K562 (cell line): Measurements from ENCODE around the gene TADA2A. TPM values are rescaled to one million over a fixed set of nuclear protein-coding genes. Genes with fewer than 3 reads are reported as not detected.

ENCODE experiments used
- ARID4B ChIP-seq: sonication (generic); formaldehyde crosslinking; IDR thresholded peaks from 2 replicates; pipeline ENCODE4 v1.8.0; 2022; ENCODE audit warnings: mild to moderate bottlenecking, missing genetic modification reagents
- LEF1 ChIP-seq: fragments of 450-650 bp; IDR thresholded peaks from 2 replicates; pipeline ENCODE4 v1.6.1; 2016; ENCODE audit warnings: mild to moderate bottlenecking
- ZNF23 ChIP-seq: fragments of 250-450 bp; sonication (Bioruptor Pico); IDR thresholded peaks from 2 replicates; pipeline ENCODE4 v1.4.0; 2020; ENCODE audit warnings: mild to moderate bottlenecking
- polyA plus RNA-seq, 8 experiments: library from polyadenylated mRNA; depleted of rRNA in 4 of 8; stranded (reverse) in 5 of 8; unstranded in 3 of 8; fragments of >200 nt; fragmentation: Nextera tagmentation in 2 of 8; fragmentation: Illumina TruSeq in 1 of 8; extraction: Ambion mirVana in 2 of 8; extraction: Trizol in 1 of 8; gene quantifications; 2 replicates each; pipeline versions ENCODE4 v1.2.1 to v1.2.3, GENCODE V29; 2011 to 2014; ENCODE audit warnings: inconsistent platforms in 1 of 8, missing spikeins in 1 of 8
- total RNA-seq, 7 experiments: library from RNA; depleted of rRNA in 6 of 7; stranded (reverse); fragments of >200 nt in 6 of 7; fragmentation: Illumina TruSeq in 2 of 7; extraction: Trizol in 2 of 7; gene quantifications; 2 replicates each; pipeline versions ENCODE4 v1.2.1 to v1.2.3, GENCODE V29; 2011 to 2021; ENCODE audit warnings: low replicate concordance in 1 of 7
- TF ChIP-seq, protein P1 (sequence below), 2 experiments: fragments of 450-650 bp; IDR thresholded peaks; 2 replicates each; pipeline ENCODE4 v1.6.1; 2016; ENCODE audit warnings: mild to moderate bottlenecking in 2 of 2, borderline replicate concordance in 1 of 2, low read depth in 1 of 2, moderate library complexity in 1 of 2
- TF ChIP-seq, protein P2 (sequence below): fragments of 450-650 bp; conservative IDR thresholded peaks from 2 replicates; pipeline ENCODE4 v1.6.1; 2016; ENCODE audit warnings: missing genetic modification characterization, low read depth, mild to moderate bottlenecking, missing compliant biosample characterization, moderate library complexity
- TF ChIP-seq, protein P3 (sequence below): IDR thresholded peaks from 2 replicates; pipeline ENCODE4 v1.6.1; 2016; ENCODE audit warnings: missing genetic modification characterization, missing compliant biosample characterization

The TADA2A gene
- total and polyA plus RNA-seq, 9 of the 15 experiments (the other 6 are each of a cell fraction or from before 2014, with no cell fraction given) = 13.8 to 37.7 (median 25.0) TPM

- TF ChIP-seq, protein P1, sequence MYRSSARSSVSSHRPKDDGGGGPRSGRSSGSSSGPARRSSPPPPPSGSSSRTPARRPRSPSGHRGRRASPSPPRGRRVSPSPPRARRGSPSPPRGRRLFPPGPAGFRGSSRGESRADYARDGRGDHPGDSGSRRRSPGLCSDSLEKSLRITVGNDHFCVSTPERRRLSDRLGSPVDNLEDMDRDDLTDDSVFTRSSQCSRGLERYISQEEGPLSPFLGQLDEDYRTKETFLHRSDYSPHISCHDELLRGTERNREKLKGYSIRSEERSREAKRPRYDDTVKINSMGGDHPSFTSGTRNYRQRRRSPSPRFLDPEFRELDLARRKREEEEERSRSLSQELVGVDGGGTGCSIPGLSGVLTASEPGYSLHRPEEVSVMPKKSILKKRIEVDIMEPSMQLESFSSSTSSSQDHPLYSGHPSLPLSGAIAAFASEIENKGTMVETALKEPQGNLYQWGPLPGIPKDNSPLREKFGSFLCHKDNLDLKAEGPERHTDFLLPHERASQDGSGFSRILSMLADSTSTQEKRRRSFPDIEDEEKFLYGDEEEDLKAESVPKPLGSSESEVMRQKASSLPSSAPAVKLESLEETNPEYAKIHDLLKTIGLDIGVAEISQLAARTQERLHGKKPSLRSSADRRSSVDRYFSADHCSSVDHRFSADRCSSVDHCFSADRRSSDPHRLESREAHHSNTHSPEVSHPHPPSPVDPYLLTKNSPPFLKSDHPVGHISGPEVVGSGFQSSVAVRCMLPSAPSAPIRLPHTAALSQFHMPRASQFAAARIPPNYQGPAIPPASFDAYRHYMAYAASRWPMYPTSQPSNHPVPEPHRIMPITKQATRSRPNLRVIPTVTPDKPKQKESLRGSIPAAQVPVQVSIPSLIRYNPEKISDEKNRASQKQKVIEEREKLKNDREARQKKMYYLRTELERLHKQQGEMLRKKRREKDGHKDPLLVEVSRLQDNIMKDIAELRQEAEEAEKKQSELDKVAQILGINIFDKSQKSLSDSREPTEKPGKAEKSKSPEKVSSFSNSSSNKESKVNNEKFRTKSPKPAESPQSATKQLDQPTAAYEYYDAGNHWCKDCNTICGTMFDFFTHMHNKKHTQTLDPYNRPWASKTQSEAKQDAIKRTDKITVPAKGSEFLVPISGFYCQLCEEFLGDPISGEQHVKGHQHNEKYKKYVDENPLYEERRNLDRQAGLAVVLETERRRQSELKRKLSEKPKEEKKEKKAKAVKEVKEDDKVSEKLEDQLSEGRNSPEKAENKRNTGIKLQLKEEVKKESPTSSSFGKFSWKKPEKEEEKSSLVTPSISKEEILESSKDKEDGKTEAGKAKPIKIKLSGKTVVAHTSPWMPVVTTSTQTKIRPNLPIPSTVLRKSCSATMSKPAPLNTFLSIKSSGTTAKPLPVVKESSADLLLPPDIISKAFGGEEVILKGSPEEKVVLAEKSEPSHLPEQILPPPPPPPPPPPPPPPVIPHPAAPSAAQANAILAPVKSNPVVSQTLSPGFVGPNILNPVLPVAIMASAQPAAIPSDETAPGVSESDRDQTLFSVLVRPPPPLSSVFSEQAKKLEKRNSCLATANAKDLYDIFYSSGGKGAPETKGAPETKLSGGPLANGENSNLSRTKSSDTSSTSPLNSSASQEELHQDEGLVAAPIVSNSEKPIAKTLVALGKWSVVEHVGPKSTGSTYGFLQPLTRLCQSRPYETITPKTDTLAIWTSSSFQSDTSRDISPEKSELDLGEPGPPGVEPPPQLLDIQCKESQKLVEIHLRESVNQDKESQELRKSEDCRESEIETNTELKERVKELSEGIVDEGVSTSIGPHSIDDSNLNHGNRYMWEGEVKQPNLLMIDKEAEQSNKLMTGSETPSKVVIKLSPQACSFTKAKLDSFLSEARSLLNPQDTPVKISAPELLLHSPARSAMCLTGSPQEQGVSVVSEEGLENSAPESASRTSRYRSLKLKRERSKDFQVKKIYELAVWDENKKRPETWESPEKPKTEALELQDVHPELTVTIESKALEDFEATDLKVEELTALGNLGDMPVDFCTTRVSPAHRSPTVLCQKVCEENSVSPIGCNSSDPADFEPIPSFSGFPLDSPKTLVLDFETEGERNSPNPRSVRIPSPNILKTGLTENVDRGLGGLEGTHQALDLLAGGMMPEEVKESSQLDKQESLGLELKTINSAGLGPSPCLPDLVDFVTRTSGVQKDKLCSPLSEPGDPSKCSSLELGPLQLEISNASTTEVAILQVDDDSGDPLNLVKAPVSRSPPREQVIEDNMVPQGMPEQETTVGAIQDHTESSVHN (IDR thresholded peaks at IDR 0.05; ENCODE audit: borderline replicate concordance in 1 of 2, low read depth in 1 of 2) = no peak
- TF ChIP-seq, protein P2, sequence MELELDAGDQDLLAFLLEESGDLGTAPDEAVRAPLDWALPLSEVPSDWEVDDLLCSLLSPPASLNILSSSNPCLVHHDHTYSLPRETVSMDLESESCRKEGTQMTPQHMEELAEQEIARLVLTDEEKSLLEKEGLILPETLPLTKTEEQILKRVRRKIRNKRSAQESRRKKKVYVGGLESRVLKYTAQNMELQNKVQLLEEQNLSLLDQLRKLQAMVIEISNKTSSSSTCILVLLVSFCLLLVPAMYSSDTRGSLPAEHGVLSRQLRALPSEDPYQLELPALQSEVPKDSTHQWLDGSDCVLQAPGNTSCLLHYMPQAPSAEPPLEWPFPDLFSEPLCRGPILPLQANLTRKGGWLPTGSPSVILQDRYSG (tag) = no peak
- peak; percentile 72; the same call in 1 of the 2 replicates for TF ChIP-seq ARID4B (CRISPR knock-in tag)
- TF ChIP-seq, protein P3, sequence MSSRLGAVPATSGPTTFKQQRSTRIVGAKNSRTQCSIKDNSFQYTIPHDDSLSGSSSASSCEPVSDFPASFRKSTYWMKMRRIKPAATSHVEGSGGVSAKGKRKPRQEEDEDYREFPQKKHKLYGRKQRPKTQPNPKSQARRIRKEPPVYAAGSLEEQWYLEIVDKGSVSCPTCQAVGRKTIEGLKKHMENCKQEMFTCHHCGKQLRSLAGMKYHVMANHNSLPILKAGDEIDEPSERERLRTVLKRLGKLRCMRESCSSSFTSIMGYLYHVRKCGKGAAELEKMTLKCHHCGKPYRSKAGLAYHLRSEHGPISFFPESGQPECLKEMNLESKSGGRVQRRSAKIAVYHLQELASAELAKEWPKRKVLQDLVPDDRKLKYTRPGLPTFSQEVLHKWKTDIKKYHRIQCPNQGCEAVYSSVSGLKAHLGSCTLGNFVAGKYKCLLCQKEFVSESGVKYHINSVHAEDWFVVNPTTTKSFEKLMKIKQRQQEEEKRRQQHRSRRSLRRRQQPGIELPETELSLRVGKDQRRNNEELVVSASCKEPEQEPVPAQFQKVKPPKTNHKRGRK (tag) = no peak
- TF ChIP-seq LEF1 = no peak
- TF ChIP-seq ZNF23 (CRISPR knock-in tag) = no peak
These were observed 47.6 kb upstream of the TADA2A start (continued) for GRCh38 chr17:37358830-37359681.
